ENCODE results near the gene PMS1. TPM values are rescaled to one million over a fixed set of nuclear protein-coding genes. Genes with fewer than 3 reads are reported as not detected.
"Not testable (repeated sequence)": the region's sequence is repeated elsewhere in the genome, so short reads cannot be mapped to it uniquely, and the experiment has no call there.

The PMS1 gene
- polyA plus RNA-seq, 1 experiment, result 5.4 TPM

- ChIA-PET CTCF (no interaction called here), POLR2A (no interaction called here)
- no peaks in the 10 kb centered on the region for H3K27me3 ChIP-seq (ENCODE audit: control insufficient read depth, insufficient read depth, low read length)
- no peak for DNase-seq (ENCODE audit: low read depth)
- no peak for TF ChIP-seq CTCF (IDR thresholded peaks at IDR 0.05; ENCODE audit: insufficient read depth, low read depth, low read length)
- H3K4me3 ChIP-seq (ENCODE audit: low read depth, low read length), result no peak overlapping the region
- H3K36me3 ChIP-seq (ENCODE audit: control insufficient read depth, insufficient read depth, low read length), result no peaks in the 10 kb centered on the region
These were observed 96.7 kb downstream of the PMS1 start for GRCh38 chr2:189880832-189881492.

GRCh38 chr2:189885368-189885767 is 101.1 kb downstream of the PMS1 start:
- no peak for DNase-seq (ENCODE audit: low read depth)
- no peaks in the 10 kb centered on the region for H3K27me3 ChIP-seq (ENCODE audit: control insufficient read depth, insufficient read depth, low read length)
- no peaks in the 10 kb centered on the region for H3K36me3 ChIP-seq (ENCODE audit: control insufficient read depth, insufficient read depth, low read length)
- CTCF ChIA-PET, result no interaction called here
- H3K4me3 ChIP-seq (ENCODE audit: low read depth, low read length), result no peak overlapping the region
- TF ChIP-seq CTCF (IDR thresholded peaks at IDR 0.05; ENCODE audit: insufficient read depth, low read depth, low read length), result no peak
- POLR2A ChIA-PET, result no interaction called here

DNA sequence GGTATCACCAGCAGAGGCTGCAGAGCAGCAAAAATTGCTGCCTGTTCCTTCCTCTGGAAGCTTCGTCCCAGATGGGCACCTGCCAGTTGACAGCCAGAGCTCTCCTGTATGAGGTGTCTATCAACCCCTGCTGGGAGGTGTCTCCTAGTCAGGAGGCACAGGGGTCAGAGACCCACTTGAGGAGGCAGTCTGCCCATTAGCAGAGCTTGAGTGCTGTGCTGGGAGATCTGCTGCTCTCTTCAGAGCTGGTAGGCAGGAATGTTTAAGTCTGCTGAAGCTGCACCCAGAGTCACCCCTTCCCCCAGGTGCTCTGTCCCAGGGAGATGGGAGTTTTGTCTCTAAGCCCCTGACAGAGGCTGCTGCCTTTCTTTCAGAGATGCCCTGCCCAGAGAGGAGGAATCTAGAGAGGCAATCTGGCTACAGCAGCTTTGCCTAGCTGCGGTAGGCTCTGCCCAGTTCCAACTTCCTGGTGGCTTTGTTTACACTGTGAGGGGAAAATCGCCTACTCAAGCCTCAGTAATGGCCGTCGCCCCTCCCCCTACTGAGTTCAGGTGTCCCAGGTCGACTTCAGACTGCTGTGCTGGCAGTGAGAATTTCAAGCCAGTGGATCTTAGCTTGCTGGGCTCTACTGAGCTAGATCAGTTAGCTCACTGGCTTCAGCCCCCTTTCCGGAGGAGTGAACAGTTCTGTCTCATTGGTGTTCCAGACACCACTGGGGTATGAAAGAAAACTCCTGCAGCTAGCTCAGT is 108.5 kb downstream of the PMS1 start:
- DNase-seq (ENCODE audit: low read depth); H3K4me3 ChIP-seq (ENCODE audit: low read depth, low read length); H3K27me3 ChIP-seq (ENCODE audit: control insufficient read depth, insufficient read depth, low read length); CTCF ChIA-PET; H3K36me3 ChIP-seq (ENCODE audit: control insufficient read depth, insufficient read depth, low read length): not testable (repeated sequence)
- POLR2A ChIA-PET, result interaction anchor here (0.6 kb wide), 1 partner anchor 10 kb away, joined by 4 read pairs; no protein-coding TSS in a partner anchor

- POLR2A ChIA-PET, result no interaction called here
- CTCF ChIA-PET, result no interaction called here
- Histone ChIP-seq H3K27me3 (ENCODE audit: control insufficient read depth, insufficient read depth, low read length) (no peaks in the 10 kb centered on the region), H3K4me3 (ENCODE audit: low read depth, low read length) (no peak overlapping the region), H3K36me3 (ENCODE audit: control insufficient read depth, insufficient read depth, low read length) (no peaks in the 10 kb centered on the region)
- TF ChIP-seq CTCF (IDR thresholded peaks at IDR 0.05; ENCODE audit: insufficient read depth, low read depth, low read length), result no peak
- no peak for DNase-seq (ENCODE audit: low read depth)
These were observed 112.6 kb downstream of the PMS1 start for GRCh38 chr2:189896809-189897208.

GRCh38 chr2:189899101-189899500 is 114.9 kb downstream of the PMS1 start:
- no peak for DNase-seq (ENCODE audit: low read depth)
- Histone ChIP-seq H3K27me3 (ENCODE audit: control insufficient read depth, insufficient read depth, low read length) (no peaks in the 10 kb centered on the region), H3K36me3 (ENCODE audit: control insufficient read depth, insufficient read depth, low read length) (no peaks in the 10 kb centered on the region), H3K4me3 (ENCODE audit: low read depth, low read length) (no peak overlapping the region)
- no peak for TF ChIP-seq CTCF (IDR thresholded peaks at IDR 0.05; ENCODE audit: insufficient read depth, low read depth, low read length)
- CTCF ChIA-PET, result interaction anchor here (1.0 kb wide), 1 partner anchor 20 kb away, joined by 3 read pairs; no protein-coding TSS in a partner anchor
- POLR2A ChIA-PET, result no interaction called here

Measured in BJ (cell line).